Ovary (tissue), 9 donors: ENCODE results near the gene ABCC4. TPM values are rescaled to one million over a fixed set of nuclear protein-coding genes. Genes with fewer than 3 reads are reported as not detected.

Source experiments
- DNase-seq, 5 donors: peaks; one replicate each; pipeline ENCODE4 v3.0.0-alpha.2; 2019 to 2020
- H3K27ac ChIP-seq, 2 donors: fragments of 200-600 bp; one replicate each; pipeline versions ENCODE4 v1.5.1 to v1.8.0; 2019 to 2022
- H3K27me3 ChIP-seq: fragments of 200-600 bp; one replicate; pipeline ENCODE4 v1.8.0; 2022
- H3K36me3 ChIP-seq: fragments of 200-600 bp; sonication (generic); one replicate; pipeline ENCODE4 v1.5.1; 2019
- H3K4me1 ChIP-seq: one replicate; pipeline ENCODE4 v1.8.1; 2013; ENCODE audit warnings: mild to moderate bottlenecking, moderate library complexity; ENCODE audit not compliant: insufficient read depth
- H3K4me3 ChIP-seq: fragments of 200-600 bp; sonication (generic); one replicate; pipeline ENCODE4 v1.5.1; 2017
- H3K9me3 ChIP-seq, 2 donors: fragments of 200-600 bp in 1 of 2; sonication (generic) in 1 of 2; one replicate each; pipeline versions ENCODE4 v1.5.1 to v1.8.1; 2013 to 2019; ENCODE audit warnings: mild to moderate bottlenecking in 1 of 2, moderate library complexity in 1 of 2
- EP300 ChIP-seq: sonication (generic); formaldehyde crosslinking; IDR thresholded peaks from one replicate; pipeline ENCODE4 v1.6.1; 2017; ENCODE audit warnings: antibody characterized with exemption
- POLR2A ChIP-seq: fragments of 450-650 bp; IDR thresholded peaks from one replicate; pipeline ENCODE4 v1.6.1; 2017; ENCODE audit warnings: antibody characterized with exemption, mild to moderate bottlenecking, moderate library complexity
- WGBS, 3 donors: extraction: QIAGEN DNeasy Blood & Tissue Kit in 1 of 3; methylation state at CpG; one replicate each; pipeline versions ENCODE4 v1.1.5 to v1.1.7; 2013 to 2017; 5-methylcytosine and 5-hydroxymethylcytosine counted together
- intact Hi-C, 4 donors: fragments of 100-400 bp; cut with DNase I; formaldehyde crosslinking; loops; one replicate each; pipeline versions ENCODE4 v1.11.0 to v1.15.1; 2022 to 2023
- polyA plus RNA-seq, 2 donors: library from polyadenylated mRNA; stranded (reverse); fragments of 200-250 nt in 1 of 2; fragments of 350-450 nt in 1 of 2; fragmentation: Illumina TruSeq in 1 of 2; extraction: RNeasy Lipid Tissue Mini Kit (QIAGEN cat#74804) in 1 of 2; gene quantifications; one replicate each; pipeline ENCODE4 v1.2.3, GENCODE V29; 2013 to 2014
- total RNA-seq, 7 donors: library from RNA; depleted of rRNA in 2 of 7; stranded (reverse); fragments of >200 nt in 2 of 7; fragmentation: NEBNext Ultra II Directional in 3 of 7; extraction: Animal tissue kit (Norgen Biotek cat#: 25700) in 3 of 7; gene quantifications; one replicate each; pipeline versions ENCODE4 v1.1.0 to v1.2.4, GENCODE V29; 2016 to 2023
- TF ChIP-seq, protein P1 (sequence below), 3 donors: fragments of 450-650 bp in 2 of 3; fragments of 200-600 bp in 1 of 3; IDR thresholded peaks; one replicate each; pipeline versions ENCODE4 v1.5.1 to v1.8.0; 2016 to 2022; ENCODE audit warnings: antibody characterized with exemption in 3 of 3, mild to moderate bottlenecking in 1 of 3
- donor health status: DM: no; HTN: no; CAD: no; lungs with moderate emphysema.
- donor health status: DM: no; HTN: no; CAD: no.
- donor health status: Bipolar disorder and iron deficiency.
- donor health status: DM: yes; HTN: yes; CAD: no.
- donor health status: DM: no; HTN: no; CAD: no.
- donor health status: DM: yes; HTN: yes; CAD: no.

The ABCC4 gene
- total and polyA plus RNA-seq, 9 donors, result 6.1 to 28.5 (median 11.5) TPM

DNA sequence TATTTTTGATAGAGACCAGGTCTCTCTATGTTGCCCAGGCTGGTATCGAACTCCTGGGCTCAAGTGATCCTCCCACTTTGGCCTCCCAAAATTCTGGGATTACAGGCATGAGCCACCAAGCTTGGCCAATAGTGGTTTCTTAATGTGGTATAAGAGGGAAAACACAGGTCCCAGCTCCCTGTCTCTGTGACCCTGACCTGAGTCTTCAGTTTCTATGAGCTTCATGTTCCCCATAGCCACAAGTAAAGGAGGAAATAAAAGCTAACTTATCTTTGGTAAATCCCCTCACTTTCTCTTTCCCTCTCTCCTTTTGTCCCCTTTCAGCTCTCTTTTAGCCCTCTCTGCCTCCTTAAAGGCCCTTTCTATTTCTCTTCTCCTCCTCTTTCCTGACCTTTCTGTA lies 50.3 kb downstream of the ABCC4 start:
- DNase-seq, result no peak
- Histone ChIP-seq H3K4me3 (no peak overlapping the region), H3K27ac (no peak overlapping the region), H3K4me1 (no peaks in the 10 kb centered on the region), H3K9me3 (no peaks in the 10 kb centered on the region), H3K36me3 (no peaks in the 10 kb centered on the region), H3K27me3 (no peaks in the 10 kb centered on the region)
- TF ChIP-seq EP300 (no peak), POLR2A (no peak)
- TF ChIP-seq, protein P1, sequence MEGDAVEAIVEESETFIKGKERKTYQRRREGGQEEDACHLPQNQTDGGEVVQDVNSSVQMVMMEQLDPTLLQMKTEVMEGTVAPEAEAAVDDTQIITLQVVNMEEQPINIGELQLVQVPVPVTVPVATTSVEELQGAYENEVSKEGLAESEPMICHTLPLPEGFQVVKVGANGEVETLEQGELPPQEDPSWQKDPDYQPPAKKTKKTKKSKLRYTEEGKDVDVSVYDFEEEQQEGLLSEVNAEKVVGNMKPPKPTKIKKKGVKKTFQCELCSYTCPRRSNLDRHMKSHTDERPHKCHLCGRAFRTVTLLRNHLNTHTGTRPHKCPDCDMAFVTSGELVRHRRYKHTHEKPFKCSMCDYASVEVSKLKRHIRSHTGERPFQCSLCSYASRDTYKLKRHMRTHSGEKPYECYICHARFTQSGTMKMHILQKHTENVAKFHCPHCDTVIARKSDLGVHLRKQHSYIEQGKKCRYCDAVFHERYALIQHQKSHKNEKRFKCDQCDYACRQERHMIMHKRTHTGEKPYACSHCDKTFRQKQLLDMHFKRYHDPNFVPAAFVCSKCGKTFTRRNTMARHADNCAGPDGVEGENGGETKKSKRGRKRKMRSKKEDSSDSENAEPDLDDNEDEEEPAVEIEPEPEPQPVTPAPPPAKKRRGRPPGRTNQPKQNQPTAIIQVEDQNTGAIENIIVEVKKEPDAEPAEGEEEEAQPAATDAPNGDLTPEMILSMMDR (IDR thresholded peaks at IDR 0.05), result no peak
- 96 to 100% (median 100%) methylated on average over 1 of the region's 1 CpG for WGBS, 3 donors
- intact Hi-C loops, result no loop called here

DNA sequence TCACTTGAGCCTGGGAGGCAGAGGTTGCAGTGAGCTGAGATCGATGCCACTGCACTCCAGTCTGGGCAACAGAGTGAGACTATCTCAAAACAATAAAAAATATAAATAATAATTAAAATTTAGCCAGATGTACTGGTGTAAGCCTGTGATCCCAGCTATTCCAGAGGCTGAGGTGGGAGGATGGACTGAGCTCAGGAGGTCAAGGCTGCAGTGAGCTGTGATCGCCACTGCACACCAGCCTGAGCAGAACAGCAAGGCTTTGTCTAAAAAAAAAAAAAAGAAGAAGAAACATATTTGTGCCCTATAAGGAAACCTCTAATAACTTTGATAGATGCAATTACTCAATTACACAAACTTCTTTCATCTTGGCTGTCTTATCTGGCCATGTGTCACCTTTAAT lies 52.3 kb downstream of the ABCC4 start:
- H3K4me1 ChIP-seq, result no peaks in the 10 kb centered on the region
- H3K4me3 ChIP-seq, result no peak overlapping the region
- H3K27ac ChIP-seq, result no peak overlapping the region
- H3K36me3 ChIP-seq, result no peaks in the 10 kb centered on the region
- 21 to 35% (median 21%) methylated on average over 2 of the region's 2 CpGs for WGBS, 3 donors
- no peaks in the 10 kb centered on the region for H3K27me3 ChIP-seq
- TF ChIP-seq EP300 (no peak), POLR2A (no peak)
- TF ChIP-seq, protein P1 (IDR thresholded peaks at IDR 0.05), result no peak
- DNase-seq, result peak in 1 of 5 donors; percentile 18
- intact Hi-C loops, result no loop called here
- H3K9me3 ChIP-seq, result no peaks in the 10 kb centered on the region

DNA sequence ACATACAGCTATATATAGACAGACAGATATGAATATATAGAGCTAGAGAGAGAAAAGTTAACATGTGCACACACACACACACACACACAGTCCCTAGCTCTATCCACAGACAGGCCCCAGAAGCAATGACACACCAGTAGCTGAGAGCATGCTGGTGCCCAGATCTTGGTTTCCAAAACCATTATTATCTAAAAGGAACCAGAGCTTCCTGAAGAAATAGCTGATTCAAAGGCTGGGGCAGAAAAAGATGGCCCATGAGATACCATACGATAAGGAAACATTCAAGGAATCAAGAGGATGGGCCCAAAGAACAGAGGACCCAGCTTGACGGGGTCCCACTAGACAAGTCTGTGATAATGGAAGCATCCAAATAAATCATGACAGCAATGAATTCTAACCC lies 53.4 kb downstream of the ABCC4 start:
- intact Hi-C loops, result no loop called here
- Histone ChIP-seq H3K4me1 (no peaks in the 10 kb centered on the region), H3K9me3 (no peaks in the 10 kb centered on the region), H3K27ac (no peak overlapping the region), H3K4me3 (no peak overlapping the region), H3K36me3 (no peaks in the 10 kb centered on the region), H3K27me3 (no peaks in the 10 kb centered on the region)
- no peak for DNase-seq
- TF ChIP-seq, protein P1 (IDR thresholded peaks at IDR 0.05), result no peak
- TF ChIP-seq POLR2A (no peak), EP300 (no peak)
- 90 to 91% (median 91%) methylated on average over 2 of the region's 2 CpGs for WGBS, 3 donors

DNA sequence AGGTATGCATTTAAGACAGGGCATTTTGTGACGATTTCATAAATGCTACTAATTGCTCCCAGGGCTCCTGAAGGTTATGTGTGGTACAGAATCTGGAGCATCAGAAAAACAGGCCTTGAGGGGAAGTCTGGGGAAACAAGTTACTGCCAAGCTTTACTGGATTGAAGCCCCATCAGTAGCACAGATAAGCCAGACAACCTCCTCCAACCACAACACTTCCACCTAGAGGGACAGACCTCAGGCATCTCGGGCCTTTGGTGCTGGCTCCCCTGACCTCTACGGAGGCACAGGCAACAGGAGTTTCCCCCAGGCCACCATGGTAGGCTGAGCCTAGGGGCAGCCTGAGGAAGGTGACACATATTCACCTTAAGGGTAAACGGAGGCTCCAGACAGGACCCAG lies 54.1 kb downstream of the ABCC4 start:
- Histone ChIP-seq H3K4me3 (no peak overlapping the region), H3K27me3 (no peaks in the 10 kb centered on the region), H3K9me3 (no peaks in the 10 kb centered on the region), H3K4me1 (no peaks in the 10 kb centered on the region), H3K36me3 (no peaks in the 10 kb centered on the region), H3K27ac (no peak overlapping the region)
- WGBS, 3 donors, result 87 to 94% (median 92%) methylated on average over 4 of the region's 4 CpGs
- no peak for TF ChIP-seq POLR2A
- TF ChIP-seq, protein P1 (IDR thresholded peaks at IDR 0.05), result no peak
- TF ChIP-seq EP300, result no peak
- intact Hi-C loops, result no loop called here
- DNase-seq, result no peak
